ENCODE data around the gene HAUS7. TPM values are rescaled to one million over a fixed set of nuclear protein-coding genes. Genes with fewer than 3 reads are reported as not detected.

HAUS7 gene
- polyA plus RNA-seq, 1 donor from 2014 or later = 27.7 TPM

DNA sequence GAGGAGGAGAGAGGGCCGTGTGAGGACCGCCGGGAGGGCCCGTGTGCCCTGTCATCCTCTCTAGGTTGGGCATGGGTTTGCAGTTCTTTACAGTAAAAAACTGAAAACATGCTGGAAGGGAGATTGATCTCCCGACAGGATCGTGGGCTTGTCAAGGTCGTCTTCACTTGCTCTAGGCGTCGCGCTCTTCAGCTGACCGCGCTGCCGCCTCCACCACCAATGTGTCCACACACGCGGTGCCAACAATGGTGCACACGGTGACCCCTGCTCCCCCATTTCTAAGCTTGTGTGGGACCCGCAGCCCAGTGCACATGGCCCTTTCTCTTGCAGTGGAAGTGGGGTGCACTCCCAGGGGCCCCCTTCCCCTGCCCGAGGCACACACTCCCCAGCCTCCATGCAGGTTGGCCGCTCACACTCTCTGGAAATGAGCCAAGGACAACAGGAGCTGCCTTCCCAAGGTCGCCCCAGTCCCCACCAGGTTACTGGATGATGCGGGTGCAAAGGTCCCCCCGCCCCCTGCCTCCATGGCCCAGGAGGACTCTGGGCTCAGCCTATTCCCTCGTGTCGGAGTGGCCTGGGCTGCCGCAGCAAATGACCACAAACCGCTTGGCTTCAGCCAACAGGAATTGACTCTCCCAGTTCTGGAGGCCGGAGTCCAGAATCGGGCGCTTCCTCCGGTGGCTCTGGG, 60.8 kb downstream of the HAUS7 start:
- no peak for TF ChIP-seq SMC3 (conservative IDR thresholded peaks at IDR 0.05; ENCODE audit: poor library complexity)
- no peak for TF ChIP-seq CTCF (IDR thresholded peaks at IDR 0.05; ENCODE audit: poor library complexity, severe bottlenecking)
- no peak for TF ChIP-seq MXI1 (conservative IDR thresholded peaks at IDR 0.05; ENCODE audit: poor library complexity, severe bottlenecking)
- TF ChIP-seq TAF1 (IDR thresholded peaks at IDR 0.05; ENCODE audit: low read depth) = no peak
- no peak for TF ChIP-seq EZH2 (IDR thresholded peaks at IDR 0.05; ENCODE audit: borderline replicate concordance, insufficient read depth, low read length, poor library complexity, severe bottlenecking)
- no peak for TF ChIP-seq EP300 (conservative IDR thresholded peaks at IDR 0.05; ENCODE audit: poor library complexity, severe bottlenecking)
- no peak for TF ChIP-seq REST (IDR thresholded peaks at IDR 0.05; ENCODE audit: borderline replicate concordance)
- TF ChIP-seq POLR2AphosphoS5 (IDR thresholded peaks at IDR 0.05) = no peak
- TF ChIP-seq RAD21 (conservative IDR thresholded peaks at IDR 0.05) = no peak
- no peaks in the 10 kb centered on the region for H4K20me1 ChIP-seq (ENCODE audit: insufficient read depth)
- no peak overlapping the region for H3K9ac ChIP-seq (ENCODE audit: low read length)
- no peaks in the 10 kb centered on the region for H3K79me2 ChIP-seq (replicated peaks; ENCODE audit: insufficient read depth, low read length)
- no peaks in the 10 kb centered on the region for H3F3A ChIP-seq (ENCODE audit: insufficient read depth, low read length, poor library complexity, severe bottlenecking)
- no peaks in the 10 kb centered on the region for H3K27me3 ChIP-seq (ENCODE audit: insufficient read depth, low read depth, low read length)
- no peak overlapping the region for H2AFZ ChIP-seq (ENCODE audit: low read depth, low read length)
- no peak overlapping the region for H3K27ac ChIP-seq (ENCODE audit: low read length)
- no peaks in the 10 kb centered on the region for H3K9me2 ChIP-seq (ENCODE audit: insufficient read depth, low read length)
- no peaks in the 10 kb centered on the region for H3K36me3 ChIP-seq (ENCODE audit: insufficient read depth, low read length)
- no peaks in the 10 kb centered on the region for H3K9me3 ChIP-seq (ENCODE audit: low read length)
- H3K4me3 ChIP-seq (ENCODE audit: low read length) = no peak overlapping the region
- H3K4me2 ChIP-seq (ENCODE audit: low read length) = no peak overlapping the region

DNA sequence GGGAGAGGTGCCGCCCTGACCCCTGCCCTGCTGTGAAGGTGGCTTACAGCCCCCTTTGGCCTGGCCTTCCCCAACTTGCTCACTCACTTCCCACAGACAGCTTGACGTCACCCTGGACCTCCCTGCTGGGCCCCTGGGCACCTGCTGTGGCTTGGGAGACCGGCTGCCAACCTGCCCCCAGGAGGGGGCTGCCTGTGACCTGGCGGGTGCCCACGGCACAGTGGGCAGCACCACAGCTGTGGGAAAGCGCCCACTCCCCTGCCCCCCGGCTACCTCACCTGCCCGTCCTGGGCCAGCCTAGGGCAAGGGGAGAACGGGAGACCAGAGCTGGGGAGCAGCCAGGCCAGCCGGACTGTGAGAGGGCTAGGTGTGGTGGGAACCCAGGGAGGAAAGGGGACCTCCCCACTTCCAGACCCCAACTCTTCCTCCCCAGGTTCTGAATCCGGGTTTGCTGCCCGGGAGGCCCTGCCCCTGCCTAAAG, 61.5 kb downstream of the HAUS7 start:
- no peaks in the 10 kb centered on the region for H3K9me3 ChIP-seq (ENCODE audit: low read length)
- no peaks in the 10 kb centered on the region for H3F3A ChIP-seq (ENCODE audit: insufficient read depth, low read length, poor library complexity, severe bottlenecking)
- no peaks in the 10 kb centered on the region for H3K36me3 ChIP-seq (ENCODE audit: insufficient read depth, low read length)
- no peak overlapping the region for H3K9ac ChIP-seq (ENCODE audit: low read length)
- H3K79me2 ChIP-seq (replicated peaks; ENCODE audit: insufficient read depth, low read length) = no peaks in the 10 kb centered on the region
- H2AFZ ChIP-seq (ENCODE audit: low read depth, low read length) = no peak overlapping the region
- no peak overlapping the region for H3K4me3 ChIP-seq (ENCODE audit: low read length)
- no peaks in the 10 kb centered on the region for H3K27me3 ChIP-seq (ENCODE audit: insufficient read depth, low read depth, low read length)
- no peaks in the 10 kb centered on the region for H4K20me1 ChIP-seq (ENCODE audit: insufficient read depth)
- H3K4me2 ChIP-seq (ENCODE audit: low read length) = no peak overlapping the region
- H3K27ac ChIP-seq (ENCODE audit: low read length) = no peak overlapping the region
- H3K9me2 ChIP-seq (ENCODE audit: insufficient read depth, low read length) = no peaks in the 10 kb centered on the region
- TF ChIP-seq RAD21 (conservative IDR thresholded peaks at IDR 0.05) (no peak), SMC3 (conservative IDR thresholded peaks at IDR 0.05; ENCODE audit: poor library complexity) (no peak), MXI1 (conservative IDR thresholded peaks at IDR 0.05; ENCODE audit: poor library complexity, severe bottlenecking) (no peak), TAF1 (IDR thresholded peaks at IDR 0.05; ENCODE audit: low read depth) (no peak), EZH2 (IDR thresholded peaks at IDR 0.05; ENCODE audit: borderline replicate concordance, insufficient read depth, low read length, poor library complexity, severe bottlenecking) (no peak), POLR2AphosphoS5 (IDR thresholded peaks at IDR 0.05) (no peak), EP300 (conservative IDR thresholded peaks at IDR 0.05; ENCODE audit: poor library complexity, severe bottlenecking) (no peak), CTCF (IDR thresholded peaks at IDR 0.05; ENCODE audit: poor library complexity, severe bottlenecking) (no peak), REST (IDR thresholded peaks at IDR 0.05; ENCODE audit: borderline replicate concordance) (no peak)

All from neural cell (in vitro differentiated cells).